HEK293T (cell line): ENCODE measurements around the gene FFAR2.

Source experiments
- CTCF ChIA-PET: fragments of 350-600 bp; formaldehyde crosslinking; extraction: SDS; loops from one replicate; lab custom pipeline; 2021; ENCODE audit warnings: antibody characterized with exemption, inconsistent platforms; lab: Yijun Ruan, JAX
- POLR2A ChIA-PET: fragments of 350-600 bp; formaldehyde crosslinking; extraction: SDS; loops from one replicate; lab custom pipeline; 2020; ENCODE audit warnings: antibody characterized with exemption, inconsistent platforms; lab: Yijun Ruan, JAX
- DNase-seq: peaks from one replicate; pipeline ENCODE4 v3.0.0; 2012; ENCODE audit warnings: mixed read lengths; ENCODE audit errors: extremely low spot score
- ARNT ChIP-seq: fragments of 450-650 bp; IDR thresholded peaks from 2 replicates; pipeline ENCODE4 v1.6.1; 2017; ENCODE audit warnings: mild to moderate bottlenecking
- BHLHE40 ChIP-seq: fragments of 450-650 bp; IDR thresholded peaks from 2 replicates; pipeline ENCODE4 v1.6.1; 2016; ENCODE audit warnings: mild to moderate bottlenecking, moderate library complexity, borderline replicate concordance
- CTBP1 ChIP-seq: fragments of 450-650 bp; IDR thresholded peaks from 2 replicates; pipeline ENCODE4 v1.6.1; 2016; ENCODE audit warnings: borderline replicate concordance
- ELF4 ChIP-seq: fragments of 450-650 bp; IDR thresholded peaks from 2 replicates; pipeline ENCODE4 v1.6.1; 2017; ENCODE audit warnings: antibody characterized with exemption
- FOXA1 ChIP-seq: fragments of 450-650 bp; IDR thresholded peaks from 2 replicates; pipeline ENCODE4 v1.6.1; 2016; ENCODE audit warnings: mild to moderate bottlenecking
- FOXK2 ChIP-seq: fragments of 450-650 bp; IDR thresholded peaks from 2 replicates; pipeline ENCODE4 v1.6.1; 2016; ENCODE audit warnings: mild to moderate bottlenecking
- FOXM1 ChIP-seq: fragments of 450-650 bp; IDR thresholded peaks from 2 replicates; pipeline ENCODE4 v1.6.1; 2017; ENCODE audit warnings: mild to moderate bottlenecking, borderline replicate concordance
- HDGF ChIP-seq: fragments of 450-650 bp; IDR thresholded peaks from 2 replicates; pipeline ENCODE4 v1.6.1; 2017; ENCODE audit warnings: antibody characterized with exemption, borderline replicate concordance
- L3MBTL2 ChIP-seq: fragments of 450-650 bp; conservative IDR thresholded peaks from 2 replicates; pipeline ENCODE4 v1.6.1; 2016; ENCODE audit warnings: mild to moderate bottlenecking
- LEF1 ChIP-seq: fragments of 450-650 bp; IDR thresholded peaks from 2 replicates; pipeline ENCODE4 v1.6.1; 2017; ENCODE audit warnings: mild to moderate bottlenecking, borderline replicate concordance
- NFRKB ChIP-seq: fragments of 450-650 bp; IDR thresholded peaks from 2 replicates; pipeline ENCODE4 v1.6.1; 2016; ENCODE audit warnings: mild to moderate bottlenecking, moderate library complexity
- SP1 ChIP-seq: fragments of 450-650 bp; IDR thresholded peaks from 2 replicates; pipeline ENCODE4 v1.6.1; 2017
- SUZ12 ChIP-seq: fragments of 450-650 bp; IDR thresholded peaks from 2 replicates; pipeline ENCODE4 v1.6.1; 2016; ENCODE audit warnings: mild to moderate bottlenecking
- TARDBP ChIP-seq: fragments of 450-650 bp; IDR thresholded peaks from 2 replicates; pipeline ENCODE4 v1.6.1; 2016
- ZNF384 ChIP-seq: fragments of 450-650 bp; IDR thresholded peaks from 2 replicates; pipeline ENCODE4 v1.6.1; 2016
- TF ChIP-seq, protein P1 (sequence below): fragments of 450-650 bp; IDR thresholded peaks from 2 replicates; pipeline ENCODE4 v1.6.1; 2016

FFAR2 gene

GRCh38 chr19:35449359-35450043 is 1.4 kb downstream of the FFAR2 start:
- CTCF ChIA-PET = no interaction called here

GRCh38 chr19:35451338-35452096 is 3.5 kb downstream of the FFAR2 start:
- no peak for DNase-seq
- TF ChIP-seq ELF4 = no peak
- TF ChIP-seq FOXM1 = no peak
- no peak for TF ChIP-seq FOXA1
- TF ChIP-seq ZNF384 = no peak
- no peak for TF ChIP-seq LEF1
- no peak for TF ChIP-seq BHLHE40
- TF ChIP-seq HDGF = no peak
- TF ChIP-seq, protein P1, sequence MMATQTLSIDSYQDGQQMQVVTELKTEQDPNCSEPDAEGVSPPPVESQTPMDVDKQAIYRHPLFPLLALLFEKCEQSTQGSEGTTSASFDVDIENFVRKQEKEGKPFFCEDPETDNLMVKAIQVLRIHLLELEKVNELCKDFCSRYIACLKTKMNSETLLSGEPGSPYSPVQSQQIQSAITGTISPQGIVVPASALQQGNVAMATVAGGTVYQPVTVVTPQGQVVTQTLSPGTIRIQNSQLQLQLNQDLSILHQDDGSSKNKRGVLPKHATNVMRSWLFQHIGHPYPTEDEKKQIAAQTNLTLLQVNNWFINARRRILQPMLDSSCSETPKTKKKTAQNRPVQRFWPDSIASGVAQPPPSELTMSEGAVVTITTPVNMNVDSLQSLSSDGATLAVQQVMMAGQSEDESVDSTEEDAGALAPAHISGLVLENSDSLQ = no peak
- TF ChIP-seq SUZ12 = no peak
- TF ChIP-seq CTBP1 = no peak
- TF ChIP-seq L3MBTL2 = no peak
- TF ChIP-seq FOXK2 = no peak
- POLR2A ChIA-PET = no interaction called here
- CTCF ChIA-PET = interaction anchor here (1.7 kb wide), 1 partner anchor 17 kb away, joined by 3 read pairs; no protein-coding TSS in a partner anchor

More at GRCh38 chr19:35449359-35450043, 1.4 kb downstream of the FFAR2 start:
- POLR2A ChIA-PET = no interaction called here
- DNase-seq = no peak
- no peak for TF ChIP-seq ELF4
- TF ChIP-seq FOXA1 = no peak
- TF ChIP-seq, protein P1 = no peak
- TF ChIP-seq NFRKB = no peak
- TF ChIP-seq CTBP1 = no peak
- TF ChIP-seq L3MBTL2 = no peak
- TF ChIP-seq ARNT = no peak
- TF ChIP-seq SP1 = no peak
- no peak for TF ChIP-seq HDGF
- no peak for TF ChIP-seq LEF1
- TF ChIP-seq TARDBP = no peak
- no peak for TF ChIP-seq FOXK2
- TF ChIP-seq SUZ12 = no peak
- no peak for TF ChIP-seq BHLHE40
- TF ChIP-seq FOXM1 = no peak

- no peak for DNase-seq
- TF ChIP-seq SUZ12 (no peak), CTBP1 (no peak), SP1 (no peak), HDGF (no peak), FOXM1 (no peak), FOXK2 (no peak), ELF4 (no peak), TARDBP (no peak), ZNF384 (no peak), BHLHE40 (no peak)
- ChIA-PET CTCF (no interaction called here), POLR2A (no interaction called here)
Measured at GRCh38 chr19:35454663-35455062, 6.6 kb downstream of the FFAR2 start.

DNA sequence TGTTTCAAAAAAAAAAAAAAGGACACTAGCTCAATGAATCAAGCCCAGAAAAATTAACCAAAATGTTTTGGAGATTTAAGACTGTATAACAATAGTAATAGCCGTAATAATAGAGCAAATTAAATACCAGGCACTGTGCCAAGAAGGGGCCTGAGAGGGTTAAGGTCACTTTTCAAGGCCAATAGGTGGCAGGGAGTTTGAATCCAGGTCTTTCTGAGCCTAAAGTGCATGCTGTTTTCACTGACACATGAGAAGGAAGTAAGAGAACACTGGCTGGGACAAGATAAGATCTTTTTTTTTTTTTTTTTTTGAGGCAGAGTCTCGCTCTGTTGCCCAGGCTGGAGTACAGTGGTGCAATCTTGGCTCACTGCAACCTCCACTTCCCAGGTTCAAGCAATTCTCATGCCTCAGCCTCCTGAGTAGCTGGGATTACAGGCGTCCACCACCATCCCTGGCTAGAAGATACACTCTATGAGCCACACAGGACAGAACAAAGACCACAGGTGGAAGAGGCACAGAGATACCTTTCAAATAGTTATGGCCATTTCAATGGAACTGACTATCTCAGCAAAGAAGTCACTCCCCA is 7.7 kb downstream of the FFAR2 start:
- CTCF ChIA-PET = no interaction called here
- TF ChIP-seq ARNT (no peak), TARDBP (no peak), SP1 (no peak), ZNF384 (peak; percentile 45), SUZ12 (no peak)
- TF ChIP-seq, protein P1 = no peak
- POLR2A ChIA-PET = no interaction called here
- no peak for DNase-seq

GRCh38 chr19:35457173-35457572 is 9.1 kb downstream of the FFAR2 start:
- no peak for DNase-seq
- ChIA-PET CTCF (no interaction called here), POLR2A (no interaction called here)
- TF ChIP-seq LEF1 = no peak
- TF ChIP-seq, protein P1 = no peak
- TF ChIP-seq TARDBP = no peak
